HepG2 (cell line): ENCODE data around the gene CLIP2. TPM values are rescaled to one million over a fixed set of nuclear protein-coding genes. Genes with fewer than 3 reads are reported as not detected.

ENCODE experiments used
- BHLHE40 ChIP-seq: IDR thresholded peaks from 2 replicates; pipeline ENCODE4 v1.6.1; 2011; ENCODE audit warnings: low read length, improper control_type of control experiment
- IRF2 ChIP-seq: IDR thresholded peaks from 2 replicates; pipeline ENCODE4 v1.6.1; 2018; ENCODE audit warnings: missing genetic modification reagents, missing compliant biosample characterization
- JUN ChIP-seq: sonication (generic); formaldehyde crosslinking; IDR thresholded peaks from 2 replicates; pipeline ENCODE4 v1.4.0; 2020; ENCODE audit warnings: mild to moderate bottlenecking, missing genetic modification reagents
- KLF6 ChIP-seq: IDR thresholded peaks from 2 replicates; pipeline ENCODE4 v1.8.0; 2016; ENCODE audit warnings: missing biosample characterization, missing genetic modification reagents
- NFE2L2 ChIP-seq: fragments of 150-350 bp; IDR thresholded peaks from 2 replicates; pipeline ENCODE4 v1.6.1; 2014; ENCODE audit warnings: low read length
- PHF21A ChIP-seq: sonication (generic); formaldehyde crosslinking; IDR thresholded peaks from 2 replicates; pipeline ENCODE4 v1.5.0; 2020; ENCODE audit warnings: mild to moderate bottlenecking, missing genetic modification reagents
- POLR2G ChIP-seq: fragments of 200-400 bp; formaldehyde crosslinking; IDR thresholded peaks from 2 replicates; pipeline ENCODE4 v1.6.1; 2018; ENCODE audit warnings: mild to moderate bottlenecking, low read depth, low read length, moderate library complexity
- TAF1 ChIP-seq: sonication (generic); formaldehyde crosslinking; IDR thresholded peaks from 2 replicates; pipeline ENCODE4 v1.4.0; 2020; ENCODE audit warnings: missing genetic modification reagents
- TFDP1 ChIP-seq: IDR thresholded peaks from 2 replicates; pipeline ENCODE4 v1.6.1; 2016; ENCODE audit warnings: missing compliant biosample characterization, missing genetic modification reagents, borderline replicate concordance
- USF2 ChIP-seq, 2 experiments: sonication (generic) in 1 of 2; formaldehyde crosslinking in 1 of 2; IDR thresholded peaks; 2 replicates each; pipeline versions ENCODE4 v1.5.1 to v1.6.1; 2011 to 2020; ENCODE audit warnings: borderline replicate concordance in 1 of 2, low read depth in 1 of 2, low read length in 1 of 2, mild to moderate bottlenecking in 1 of 2, missing genetic modification reagents in 1 of 2, moderate library complexity in 1 of 2
- ZMYM3 ChIP-seq: sonication (generic); formaldehyde crosslinking; IDR thresholded peaks from 2 replicates; pipeline ENCODE4 v1.5.1; 2020; ENCODE audit warnings: mild to moderate bottlenecking, missing genetic modification reagents
- ZNF446 ChIP-seq: sonication (generic); formaldehyde crosslinking; IDR thresholded peaks from 2 replicates; pipeline ENCODE4 v1.5.0; 2020; ENCODE audit warnings: mild to moderate bottlenecking, missing genetic modification reagents
- ZNF552 ChIP-seq: sonication (generic); formaldehyde crosslinking; IDR thresholded peaks from 2 replicates; pipeline ENCODE4 v1.9.0; 2022; ENCODE audit warnings: missing genetic modification reagents, mild to moderate bottlenecking, borderline replicate concordance
- ZNF574 ChIP-seq: sonication (generic); formaldehyde crosslinking; IDR thresholded peaks from 2 replicates; pipeline ENCODE4 v1.4.0; 2020; ENCODE audit warnings: missing genetic modification reagents
- ZNF891 ChIP-seq: sonication (generic); formaldehyde crosslinking; IDR thresholded peaks from 2 replicates; pipeline ENCODE4 v1.5.0; 2020; ENCODE audit warnings: mild to moderate bottlenecking, missing genetic modification reagents
- polyA plus RNA-seq, 8 experiments: library from polyadenylated mRNA; depleted of rRNA in 3 of 8; stranded (reverse) in 7 of 8; unstranded in 1 of 8; fragments of >200 nt; fragmentation: Illumina TruSeq in 4 of 8; extraction: Trizol in 4 of 8; gene quantifications; 2 replicates each; pipeline versions ENCODE4 v1.2.1 to v1.2.3, GENCODE V29; 2011 to 2016; ENCODE audit warnings: low read depth in 4 of 8, missing spikeins in 1 of 8, mixed read lengths in 1 of 8; ENCODE audit not compliant: insufficient read depth in 1 of 8
- total RNA-seq, 5 experiments: library from RNA; depleted of rRNA; stranded (reverse); fragments of >200 nt; fragmentation: Illumina TruSeq; extraction: Trizol; gene quantifications; 2 replicates each; pipeline ENCODE4 v1.2.3, GENCODE V29; 2016; ENCODE audit warnings: low read depth in 1 of 5
- TF ChIP-seq, protein P1 (sequence below): sonication (generic); formaldehyde crosslinking; IDR thresholded peaks from 2 replicates; pipeline ENCODE4 v1.4.0; 2020; ENCODE audit warnings: missing genetic modification reagents
- TF ChIP-seq, protein P2 (sequence below): sonication (generic); formaldehyde crosslinking; IDR thresholded peaks from 2 replicates; pipeline ENCODE4 v1.4.0; 2020; ENCODE audit warnings: missing genetic modification reagents, borderline replicate concordance
- TF ChIP-seq, protein P3 (sequence below): sonication (generic); formaldehyde crosslinking; IDR thresholded peaks from 2 replicates; pipeline ENCODE4 v1.5.0; 2020; ENCODE audit warnings: missing genetic modification reagents

CLIP2 gene
- total and polyA plus RNA-seq, 2 of the 13 experiments (the other 11 are each of a cell fraction or from before 2014, with no cell fraction given), result 6.5 to 17.4 TPM

GRCh38 chr7:74272305-74273038 is 16.7 kb upstream of the CLIP2 start (continued):
- TF ChIP-seq, protein P1, sequence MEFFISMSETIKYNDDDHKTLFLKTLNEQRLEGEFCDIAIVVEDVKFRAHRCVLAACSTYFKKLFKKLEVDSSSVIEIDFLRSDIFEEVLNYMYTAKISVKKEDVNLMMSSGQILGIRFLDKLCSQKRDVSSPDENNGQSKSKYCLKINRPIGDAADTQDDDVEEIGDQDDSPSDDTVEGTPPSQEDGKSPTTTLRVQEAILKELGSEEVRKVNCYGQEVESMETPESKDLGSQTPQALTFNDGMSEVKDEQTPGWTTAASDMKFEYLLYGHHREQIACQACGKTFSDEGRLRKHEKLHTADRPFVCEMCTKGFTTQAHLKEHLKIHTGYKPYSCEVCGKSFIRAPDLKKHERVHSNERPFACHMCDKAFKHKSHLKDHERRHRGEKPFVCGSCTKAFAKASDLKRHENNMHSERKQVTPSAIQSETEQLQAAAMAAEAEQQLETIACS (CRISPR knock-in tag), result no peak
- TF ChIP-seq IRF2 (CRISPR knock-in tag), result peak; percentile 47; the same call in 1 of the 2 replicates
- no peak for TF ChIP-seq ZNF446 (CRISPR knock-in tag)
- TF ChIP-seq BHLHE40, result no peak
- TF ChIP-seq TAF1, result peak; percentile 47
- TF ChIP-seq USF2 (IDR thresholded peaks at IDR 0.05; ENCODE audit: low read depth, low read length), result no peak
- no peak for TF ChIP-seq USF2 (CRISPR knock-in tag; IDR thresholded peaks at IDR 0.05; ENCODE audit: borderline replicate concordance)
- peak; percentile 46; the same call in 1 of the 2 replicates for TF ChIP-seq ZNF574 (CRISPR knock-in tag)
- TF ChIP-seq, protein P2, sequence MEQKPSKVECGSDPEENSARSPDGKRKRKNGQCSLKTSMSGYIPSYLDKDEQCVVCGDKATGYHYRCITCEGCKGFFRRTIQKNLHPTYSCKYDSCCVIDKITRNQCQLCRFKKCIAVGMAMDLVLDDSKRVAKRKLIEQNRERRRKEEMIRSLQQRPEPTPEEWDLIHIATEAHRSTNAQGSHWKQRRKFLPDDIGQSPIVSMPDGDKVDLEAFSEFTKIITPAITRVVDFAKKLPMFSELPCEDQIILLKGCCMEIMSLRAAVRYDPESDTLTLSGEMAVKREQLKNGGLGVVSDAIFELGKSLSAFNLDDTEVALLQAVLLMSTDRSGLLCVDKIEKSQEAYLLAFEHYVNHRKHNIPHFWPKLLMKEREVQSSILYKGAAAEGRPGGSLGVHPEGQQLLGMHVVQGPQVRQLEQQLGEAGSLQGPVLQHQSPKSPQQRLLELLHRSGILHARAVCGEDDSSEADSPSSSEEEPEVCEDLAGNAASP (CRISPR knock-in tag), result 0 out of 2 replicates have a peak, but pooled peaks have one; percentile 20
- no peak for TF ChIP-seq JUN
- TF ChIP-seq, protein P3, sequence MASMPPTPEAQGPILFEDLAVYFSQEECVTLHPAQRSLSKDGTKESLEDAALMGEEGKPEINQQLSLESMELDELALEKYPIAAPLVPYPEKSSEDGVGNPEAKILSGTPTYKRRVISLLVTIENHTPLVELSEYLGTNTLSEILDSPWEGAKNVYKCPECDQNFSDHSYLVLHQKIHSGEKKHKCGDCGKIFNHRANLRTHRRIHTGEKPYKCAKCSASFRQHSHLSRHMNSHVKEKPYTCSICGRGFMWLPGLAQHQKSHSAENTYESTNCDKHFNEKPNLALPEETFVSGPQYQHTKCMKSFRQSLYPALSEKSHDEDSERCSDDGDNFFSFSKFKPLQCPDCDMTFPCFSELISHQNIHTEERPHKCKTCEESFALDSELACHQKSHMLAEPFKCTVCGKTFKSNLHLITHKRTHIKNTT (CRISPR knock-in tag), result no peak
- peak; percentile 9; the same call in 1 of the 2 replicates for TF ChIP-seq PHF21A (CRISPR knock-in tag)
- TF ChIP-seq POLR2G, result peak; percentile 57
- no peak for TF ChIP-seq KLF6 (CRISPR knock-in tag)
- no peak for TF ChIP-seq ZNF891 (CRISPR knock-in tag)
- TF ChIP-seq TFDP1 (CRISPR knock-in tag), result no peak; the same call in 1 of the 2 replicates
- no peak for TF ChIP-seq ZNF552 (CRISPR knock-in tag)
- TF ChIP-seq NFE2L2, result no peak
- no peak for TF ChIP-seq ZMYM3 (CRISPR knock-in tag)
